Ascending aorta (tissue), 2 donors: ENCODE measurements around the gene PTGR3. TPM values are rescaled to one million over a fixed set of nuclear protein-coding genes. Genes with fewer than 3 reads are reported as not detected.

Experiments
- DNase-seq, 2 donors: peaks; one replicate each; pipeline ENCODE4 v3.0.0-alpha.2; 2019; ENCODE audit warnings: low spot score in 2 of 2
- H3K27ac ChIP-seq, 2 donors: fragments of 200-600 bp; sonication (generic); one replicate each; pipeline ENCODE4 v1.5.1; 2016 to 2017; ENCODE audit warnings: mild to moderate bottlenecking in 1 of 2
- H3K27me3 ChIP-seq: fragments of 200-600 bp; sonication (generic); one replicate; pipeline ENCODE4 v1.5.1; 2017
- H3K36me3 ChIP-seq, 2 donors: fragments of 200-600 bp; sonication (generic); one replicate each; pipeline ENCODE4 v1.5.1; 2016
- H3K4me1 ChIP-seq, 2 donors: fragments of 200-600 bp; sonication (generic); one replicate each; pipeline ENCODE4 v1.5.1; 2016 to 2017; ENCODE audit warnings: mild to moderate bottlenecking in 1 of 2
- H3K4me3 ChIP-seq, 2 donors: fragments of 200-600 bp; sonication (generic); one replicate each; pipeline ENCODE4 v1.5.1; 2016 to 2017; ENCODE audit warnings: mild to moderate bottlenecking in 1 of 2
- H3K9me3 ChIP-seq, 2 donors: fragments of 200-600 bp; sonication (generic); one replicate each; pipeline ENCODE4 v1.5.1; 2016
- CTCF ChIP-seq, 3 experiments: fragments of 200-600 bp in 2 of 3; fragments of 450-650 bp in 1 of 3; sonication (generic) in 2 of 3; IDR thresholded peaks; one replicate each; pipeline ENCODE4 v1.5.1; 2016 to 2019; ENCODE audit warnings: antibody characterized with exemption in 3 of 3, mild to moderate bottlenecking in 1 of 3, moderate library complexity in 1 of 3
- intact Hi-C: fragments of 100-400 bp; cut with DNase I; formaldehyde crosslinking; loops from one replicate; pipeline ENCODE4 v1.15.1; 2023
- total RNA-seq: library from RNA; depleted of rRNA; stranded (reverse); fragments of >200 nt; gene quantifications from one replicate; pipeline ENCODE4 v1.1.0, GENCODE V29; 2016

Gene PTGR3
- total RNA-seq, 1 donor from 2014 or later = 10.1 TPM

- Histone ChIP-seq H3K27me3 (no peaks in the 10 kb centered on the region), H3K9me3 (no peaks in the 10 kb centered on the region), H3K36me3 (no peaks in the 10 kb centered on the region), H3K4me3 (no peak overlapping the region), H3K4me1 (peaks cover 0 to 10% of the 10 kb centered on the region in 2 donors), H3K27ac (no peak overlapping the region)
- no peak for DNase-seq
- TF ChIP-seq CTCF (IDR thresholded peaks at IDR 0.05) = no peak
- intact Hi-C loops = no loop called here
Measured at GRCh38 chr18:75253043-75253442, 44.1 kb upstream of the PTGR3 start.

GRCh38 chr18:75252136-75252535 lies 43.2 kb upstream of the PTGR3 start:
- no peak overlapping the region for H3K4me3 ChIP-seq
- H3K27me3 ChIP-seq = no peaks in the 10 kb centered on the region
- no peak for DNase-seq
- H3K9me3 ChIP-seq = no peaks in the 10 kb centered on the region
- no peak for TF ChIP-seq CTCF (IDR thresholded peaks at IDR 0.05)
- H3K36me3 ChIP-seq = no peaks in the 10 kb centered on the region
- intact Hi-C loops = no loop called here
- H3K4me1 ChIP-seq = peaks cover 0 to 11% of the 10 kb centered on the region in 2 donors
- no peak overlapping the region for H3K27ac ChIP-seq

GRCh38 chr18:75251466-75251865 lies 42.5 kb upstream of the PTGR3 start:
- Histone ChIP-seq H3K36me3 (no peaks in the 10 kb centered on the region), H3K9me3 (no peaks in the 10 kb centered on the region), H3K27ac (no peak overlapping the region), H3K27me3 (no peaks in the 10 kb centered on the region), H3K4me1 (peaks cover 0 to 15% of the 10 kb centered on the region in 2 donors), H3K4me3 (no peak overlapping the region)
- no peak for TF ChIP-seq CTCF (IDR thresholded peaks at IDR 0.05)
- intact Hi-C loops = no loop called here
- DNase-seq = no peak

GRCh38 chr18:75250471-75250821 lies 41.5 kb upstream of the PTGR3 start:
- H3K36me3 ChIP-seq = no peaks in the 10 kb centered on the region
- H3K27ac ChIP-seq = no peak overlapping the region
- peaks cover 0 to 15% of the 10 kb centered on the region in 2 donors for H3K4me1 ChIP-seq
- intact Hi-C loops = no loop called here
- TF ChIP-seq CTCF (IDR thresholded peaks at IDR 0.05) = no peak
- no peaks in the 10 kb centered on the region for H3K27me3 ChIP-seq
- H3K4me3 ChIP-seq = no peak overlapping the region
- no peaks in the 10 kb centered on the region for H3K9me3 ChIP-seq
- no peak for DNase-seq

- peaks cover 0 to 15% of the 10 kb centered on the region in 2 donors for H3K4me1 ChIP-seq
- no peaks in the 10 kb centered on the region for H3K27me3 ChIP-seq
- no peak for DNase-seq
- H3K4me3 ChIP-seq = no peak overlapping the region
- no peaks in the 10 kb centered on the region for H3K9me3 ChIP-seq
- intact Hi-C loops = no loop called here
- H3K27ac ChIP-seq = no peak overlapping the region
- TF ChIP-seq CTCF (IDR thresholded peaks at IDR 0.05) = no peak
- no peaks in the 10 kb centered on the region for H3K36me3 ChIP-seq
Measured at GRCh38 chr18:75249672-75250470, 40.9 kb upstream of the PTGR3 start.
